ENCODE results near the gene SIAH2. TPM values are rescaled to one million over a fixed set of nuclear protein-coding genes. Genes with fewer than 3 reads are reported as not detected.
A peak's percentile ranks its signal among the peaks of the same experiment; 100 is the strongest.

The SIAH2 gene
- polyA plus RNA-seq, 4 donors = 18.0 to 20.2 (median 18.5) TPM

DNA sequence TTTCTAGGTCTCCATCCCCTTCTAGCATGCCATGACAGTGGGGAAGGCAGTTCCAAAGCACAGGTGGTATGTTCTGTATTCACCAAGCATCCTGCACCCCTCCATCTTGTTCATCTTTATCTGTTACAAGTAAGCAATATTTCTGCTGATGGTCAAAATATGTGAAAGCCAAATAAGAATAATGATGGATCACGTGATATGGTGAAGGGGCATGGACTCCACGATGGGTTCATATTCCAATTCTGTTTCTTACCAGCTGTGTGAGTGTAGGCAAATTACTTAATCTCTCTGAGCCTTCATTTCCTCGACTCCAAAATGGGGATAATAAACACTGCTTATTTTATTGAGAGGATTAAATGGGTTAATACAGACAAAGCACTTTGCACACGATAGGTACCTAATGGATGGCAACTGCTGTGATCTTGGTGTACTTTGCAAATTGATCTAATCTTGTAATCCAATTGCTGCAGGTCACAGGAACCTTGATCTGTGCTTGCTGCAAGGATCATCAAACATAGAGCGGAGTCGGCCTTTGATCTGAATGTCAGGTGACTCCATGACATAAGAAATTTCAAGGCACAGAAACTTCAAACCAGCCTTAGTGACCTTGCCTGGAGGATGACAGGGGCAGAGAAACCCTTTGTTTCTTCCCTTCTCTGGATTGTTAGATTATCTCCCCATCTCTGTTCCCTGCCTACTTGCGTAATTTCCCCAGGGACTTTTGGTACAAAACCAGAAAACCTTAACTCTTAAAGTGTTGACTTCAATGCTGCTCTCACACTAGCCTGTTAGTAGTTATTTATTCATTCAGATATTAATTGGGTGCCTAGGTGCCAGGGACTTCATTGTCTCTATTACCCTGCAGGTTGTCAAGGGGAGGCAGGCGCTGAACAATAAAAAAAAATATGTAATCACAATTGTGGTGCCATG lies 25.8 kb downstream of the SIAH2 start:
- DNase-seq (ENCODE audit: low read depth in 4 of 4, low spot score in 3 of 4) = no peak

DNA sequence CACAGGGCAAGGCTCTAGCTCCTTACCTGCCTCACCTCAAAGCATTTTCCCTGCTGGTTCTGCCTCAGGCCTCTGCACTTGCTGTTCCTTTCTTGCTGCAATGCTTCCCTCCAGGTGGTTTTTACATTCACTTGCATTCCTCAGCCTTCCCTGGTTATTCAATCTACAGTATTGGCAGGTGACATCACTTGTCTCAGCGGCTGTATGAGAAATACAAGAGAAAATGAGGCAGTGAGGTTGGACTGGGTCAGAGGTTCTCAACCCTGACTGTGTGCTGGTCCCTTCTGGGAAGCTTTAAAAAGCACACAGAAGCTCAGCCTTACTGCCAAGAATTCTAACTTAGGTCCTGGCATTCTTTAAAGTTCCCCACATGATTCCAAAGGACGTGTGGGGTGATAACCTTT lies 26.7 kb downstream of the SIAH2 start:
- no peak for DNase-seq (ENCODE audit: low read depth in 4 of 4, low spot score in 3 of 4)

DNA sequence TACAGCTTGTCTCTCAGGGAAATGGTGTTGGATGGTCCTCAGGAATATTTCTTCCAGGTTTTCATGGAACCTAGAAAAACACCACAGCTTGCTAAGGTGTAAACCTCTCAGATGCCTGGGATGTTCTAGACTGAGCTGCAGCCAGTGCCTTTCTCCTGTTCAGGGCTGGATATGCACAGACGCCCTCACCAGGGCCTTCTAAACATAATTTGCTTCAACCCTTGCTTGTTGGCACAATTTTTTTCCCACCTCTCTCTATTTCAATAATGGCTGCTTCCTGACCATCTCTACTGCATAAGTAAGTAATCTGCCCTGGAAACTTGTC lies 28.2 kb downstream of the SIAH2 start:
- DNase-seq (ENCODE audit: low read depth in 4 of 4, low spot score in 3 of 4) = no peak

GRCh38 chr3:150733936-150734794 lies 28.8 kb downstream of the SIAH2 start:
- no peak for DNase-seq (ENCODE audit: low read depth in 4 of 4, low spot score in 3 of 4)

- DNase-seq (ENCODE audit: low read depth in 4 of 4, low spot score in 3 of 4) = no peak
These were observed 29.5 kb downstream of the SIAH2 start for GRCh38 chr3:150733373-150733935.

GRCh38 chr3:150729682-150730360 lies 33.1 kb downstream of the SIAH2 start:
- DNase-seq (ENCODE audit: low read depth in 4 of 4, low spot score in 3 of 4) = no peak

DNA sequence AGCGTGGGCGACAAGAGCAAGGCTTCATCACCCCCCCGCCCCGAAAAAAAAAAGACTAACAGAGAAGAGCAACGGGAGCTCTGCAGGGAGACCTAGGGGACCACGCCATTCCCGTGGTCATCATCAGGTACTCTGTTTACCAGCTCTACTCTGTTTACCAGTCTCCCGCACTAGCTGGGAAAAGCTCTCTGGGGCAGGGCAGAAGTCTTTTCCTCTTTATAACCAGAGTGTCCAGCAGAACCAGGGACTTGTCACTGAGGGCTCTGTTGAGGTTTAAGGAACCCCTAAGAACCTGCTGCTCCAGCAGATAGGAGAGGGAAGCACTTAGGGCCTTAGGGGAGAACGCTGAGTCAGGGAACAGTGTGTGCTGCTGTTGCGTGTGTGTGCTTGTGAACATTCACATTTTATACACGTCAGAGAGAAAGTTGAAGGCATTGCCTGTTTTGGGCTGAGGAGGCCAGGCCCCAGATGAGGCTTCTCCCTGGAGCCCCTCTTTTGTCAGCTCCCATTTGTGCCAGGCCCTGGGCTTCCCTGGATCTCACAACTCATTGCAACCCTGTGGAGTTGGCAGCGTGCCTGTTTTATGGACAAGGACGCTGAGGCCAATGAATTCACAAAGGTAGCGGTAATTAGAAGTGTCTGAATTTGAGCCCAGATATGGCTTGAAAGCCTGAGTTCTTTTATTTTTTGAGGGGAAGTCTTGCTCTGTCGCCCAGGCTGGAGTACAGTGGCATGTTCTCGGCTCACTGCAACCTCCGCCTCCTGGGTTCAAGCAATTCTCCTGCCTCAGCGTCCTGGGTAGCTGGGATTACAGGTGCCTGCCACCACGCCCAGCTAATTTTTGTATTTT lies 35.1 kb downstream of the SIAH2 start:
- no peak for DNase-seq (ENCODE audit: low read depth in 4 of 4, low spot score in 3 of 4)

- DNase-seq (ENCODE audit: low read depth in 4 of 4, low spot score in 3 of 4) = no peak
These were observed 37.4 kb downstream of the SIAH2 start for GRCh38 chr3:150725548-150725947.

DNA sequence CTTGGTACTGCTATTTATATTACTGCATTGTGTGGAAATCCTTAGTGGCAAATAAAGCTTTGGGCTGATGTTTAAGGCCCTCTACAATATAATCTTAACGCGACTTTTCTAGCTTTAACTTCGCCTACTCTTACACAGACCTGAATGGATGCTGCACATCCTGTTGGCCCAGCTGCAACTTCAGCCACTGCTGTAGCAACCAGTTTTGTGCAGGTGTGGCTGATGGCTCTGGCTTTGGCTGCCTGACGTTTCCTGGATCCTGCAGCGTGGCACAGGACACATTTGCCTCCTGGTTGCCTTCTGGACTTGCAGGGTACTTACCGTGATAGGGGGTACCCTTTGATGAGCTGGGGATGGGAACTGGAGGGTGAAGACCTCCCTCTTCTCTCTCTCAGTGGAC lies 39.0 kb downstream of the SIAH2 start:
- DNase-seq (ENCODE audit: low read depth in 4 of 4, low spot score in 3 of 4) = no peak

DNA sequence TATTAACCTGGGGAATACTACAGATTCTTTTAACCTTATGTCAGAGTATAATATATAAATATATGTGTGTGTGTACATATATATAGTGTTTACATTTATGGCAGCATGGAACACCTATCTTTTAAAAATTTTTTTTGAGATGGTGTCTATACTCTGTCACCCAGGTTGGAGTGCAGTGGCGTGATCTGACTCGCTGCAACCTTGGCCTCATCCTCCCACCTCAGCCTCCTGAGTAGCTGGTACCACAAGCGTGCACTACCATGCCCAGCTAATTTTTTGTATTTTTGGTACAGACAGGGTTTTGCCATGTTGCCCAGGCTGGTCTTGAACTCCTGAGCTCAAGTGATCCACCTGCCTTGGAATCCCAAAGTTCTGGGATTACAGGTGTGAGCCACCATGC lies 40.7 kb downstream of the SIAH2 start:
- no peak for DNase-seq (ENCODE audit: low read depth in 4 of 4, low spot score in 3 of 4)

- DNase-seq (ENCODE audit: low read depth in 4 of 4, low spot score in 3 of 4) = peak; percentile 44 to 53 (median 50)
These were observed 41.5 kb downstream of the SIAH2 start for GRCh38 chr3:150721285-150722130.

GRCh38 chr3:150720444-150720843 lies 42.5 kb downstream of the SIAH2 start:
- DNase-seq (ENCODE audit: low read depth in 4 of 4, low spot score in 3 of 4) = no peak

DNA sequence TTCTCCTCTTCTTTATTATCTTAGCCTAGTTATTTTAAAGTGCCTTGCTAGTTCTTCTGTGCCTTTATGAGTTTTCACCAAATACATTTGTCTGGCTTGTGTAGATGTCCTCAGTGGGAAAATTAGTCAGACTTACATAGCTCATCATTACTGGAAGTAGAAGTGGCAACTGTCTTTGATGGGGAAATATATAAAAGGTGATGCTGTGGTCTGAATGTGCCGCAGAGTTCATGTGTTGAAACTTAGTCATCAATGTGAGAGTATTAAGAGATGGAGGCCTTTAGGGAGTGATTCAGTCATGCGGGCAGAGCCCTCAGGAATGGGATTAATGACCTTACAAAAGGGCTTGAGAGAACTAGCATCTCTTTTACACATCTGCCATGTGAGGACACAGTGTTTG lies 52.9 kb downstream of the SIAH2 start:
- no peak for DNase-seq (ENCODE audit: low read depth in 4 of 4, low spot score in 3 of 4)

- peak; percentile 76 to 85 (median 78) for DNase-seq (ENCODE audit: low read depth in 4 of 4, low spot score in 3 of 4)
These were observed 59.1 kb downstream of the SIAH2 start, which contains the start of gene ERICH6 for GRCh38 chr3:150703756-150704344. TSS of gene ERICH6 (minus strand) at chr3:150703920. CDS start at chr3:150703898, 22 bp downstream.

- peak in 3 of 4 donors; percentile 15 to 31 (median 24) for DNase-seq (ENCODE audit: low read depth in 4 of 4, low spot score in 3 of 4)
These were observed 59.6 kb downstream of the SIAH2 start for GRCh38 chr3:150703299-150703755.

DNA sequence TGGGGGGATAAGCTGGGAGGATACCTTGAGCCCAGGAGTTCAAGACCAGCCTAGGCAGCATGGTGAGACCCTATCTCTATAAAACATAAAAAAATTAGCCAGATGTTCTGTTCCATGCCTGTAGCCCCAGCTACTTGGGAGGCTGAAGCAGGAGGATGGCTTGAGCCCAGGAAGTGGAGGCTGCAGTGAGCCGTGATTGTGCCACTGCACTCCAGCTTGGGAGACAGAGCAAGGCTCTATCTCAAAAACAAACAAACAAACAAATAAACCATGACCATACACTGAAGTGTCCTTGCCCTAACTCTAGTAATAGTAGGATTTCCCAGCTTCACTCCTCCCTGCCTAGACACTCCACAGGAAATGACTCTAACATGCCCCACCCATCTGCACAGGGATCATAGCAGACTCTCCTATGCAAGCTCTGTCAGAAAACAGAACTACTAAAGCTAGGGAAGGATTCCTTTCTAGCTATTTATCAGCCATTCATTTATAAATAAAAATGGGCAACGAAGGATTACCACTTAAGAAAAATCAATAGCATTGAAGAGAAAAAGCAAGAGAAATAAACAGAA lies 63.8 kb downstream of the SIAH2 start:
- DNase-seq (ENCODE audit: low read depth in 4 of 4, low spot score in 3 of 4) = no peak

DNA sequence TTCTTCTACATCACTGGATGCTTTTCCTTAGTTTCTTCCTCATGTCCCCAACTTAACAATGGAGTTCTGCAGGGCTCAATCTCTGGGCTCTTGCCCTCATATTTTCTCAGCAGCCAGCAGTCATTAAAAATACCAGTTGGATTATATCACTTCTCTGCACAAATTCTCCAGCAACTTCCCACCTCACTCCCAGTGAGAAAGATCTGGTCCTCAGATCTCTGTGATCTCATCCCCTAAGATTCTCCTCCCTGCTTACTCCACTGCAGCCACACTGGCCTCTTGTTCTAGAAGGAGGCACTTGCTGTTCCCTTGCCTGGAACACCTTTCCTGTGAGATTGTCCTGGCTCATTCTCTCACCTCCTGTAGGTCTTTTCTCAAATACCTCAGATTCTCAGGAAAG lies 65.3 kb downstream of the SIAH2 start:
- DNase-seq (ENCODE audit: low read depth in 4 of 4, low spot score in 3 of 4) = no peak

Data from left renal pelvis (tissue), 4 donors.